ENCODE results near the gene SNX2.

GRCh38 chr5:122789461-122790171, 14.7 kb downstream of the SNX2 start:
- TF ChIP-seq CTCF (IDR thresholded peaks at IDR 0.05) (no peak), POLR2A (IDR thresholded peaks at IDR 0.05) (no peak)
